COLO668 (cell line): ENCODE measurements around the gene EQTN.
"Not testable (repeated sequence)": the region's sequence is repeated elsewhere in the genome, so short reads cannot be mapped to it uniquely, and the experiment has no call there.

ENCODE experiments used
- DNase-seq: peaks from one replicate; lab custom pipeline; 2025; ENCODE audit not compliant: unreplicated experiment; lab: John Stamatoyannopoulos, UW

Gene EQTN

DNA sequence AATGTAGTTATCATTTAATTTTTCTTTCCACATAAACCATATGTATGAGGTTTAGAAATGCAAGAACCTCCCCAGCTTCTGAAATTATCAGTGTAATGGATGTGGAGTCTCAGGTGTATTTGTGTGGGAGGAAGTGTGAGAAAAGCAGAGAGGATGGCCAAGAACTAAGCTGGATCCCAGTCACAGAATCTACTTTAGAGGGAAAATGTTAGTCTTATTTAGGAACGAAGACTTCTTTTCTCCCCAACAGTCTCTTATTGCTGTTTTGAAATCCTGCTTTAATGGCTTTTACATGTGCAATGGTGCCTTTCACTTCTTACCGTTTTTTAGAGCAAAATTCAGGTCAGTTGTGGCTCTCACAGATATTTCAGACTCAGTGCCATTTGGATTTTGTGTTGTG is 3.0 kb downstream of the EQTN start:
- no peak for DNase-seq

DNA sequence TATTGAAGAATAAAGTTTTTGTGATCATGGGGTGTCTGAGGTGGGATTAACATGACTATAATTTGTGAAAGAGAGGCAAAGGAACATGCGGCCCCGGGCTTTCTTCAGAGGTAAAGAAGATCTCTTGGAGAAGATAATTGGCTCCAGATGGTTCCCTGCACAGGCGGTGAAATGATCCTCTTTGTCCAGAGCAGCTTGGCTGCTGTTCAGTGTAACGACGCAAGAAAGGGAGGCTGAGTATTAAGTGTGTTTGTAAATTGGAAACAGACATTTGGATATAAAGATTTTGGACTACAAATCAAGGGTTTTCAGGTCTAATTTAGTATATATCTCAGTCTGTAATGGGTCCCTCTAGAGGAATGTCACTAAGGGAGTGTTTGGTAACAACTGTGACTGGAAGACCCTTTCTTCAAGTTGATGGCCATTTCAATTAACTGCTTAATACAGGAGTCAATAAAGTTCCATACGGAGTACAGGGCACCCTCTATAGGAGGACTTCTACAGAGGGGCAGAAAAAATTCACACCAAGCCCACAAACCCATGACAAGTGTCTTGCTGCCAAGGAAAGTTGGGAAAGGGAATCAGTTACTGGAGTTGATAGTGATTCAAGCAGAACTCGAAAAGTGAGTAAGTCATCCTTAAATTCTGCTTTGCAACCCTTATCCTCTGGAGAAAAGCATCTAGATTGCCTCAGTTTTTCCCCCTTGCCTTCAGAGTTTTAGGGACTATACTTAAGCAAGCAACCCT is 4.1 kb downstream of the EQTN start:
- no peak for DNase-seq

DNA sequence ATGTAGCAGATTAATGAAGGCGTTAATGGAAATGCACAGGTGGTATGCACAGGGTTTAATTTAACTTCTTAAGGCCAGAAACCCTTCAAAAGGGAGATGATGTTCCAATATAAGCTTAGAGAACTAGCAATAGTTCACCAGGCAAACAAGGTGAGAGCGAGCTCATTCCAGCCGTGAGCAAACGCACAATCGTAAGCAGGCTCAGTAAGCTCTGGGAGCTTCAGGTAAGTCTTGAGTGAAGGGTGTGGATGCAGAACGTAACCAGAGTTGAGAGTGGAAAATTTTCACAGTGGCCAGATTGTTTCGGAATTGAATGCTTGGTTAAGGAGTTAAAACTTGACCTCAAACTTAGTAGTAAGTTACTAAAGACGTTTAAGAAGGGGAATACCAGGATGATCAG is 5.7 kb downstream of the EQTN start:
- no peak for DNase-seq

DNA sequence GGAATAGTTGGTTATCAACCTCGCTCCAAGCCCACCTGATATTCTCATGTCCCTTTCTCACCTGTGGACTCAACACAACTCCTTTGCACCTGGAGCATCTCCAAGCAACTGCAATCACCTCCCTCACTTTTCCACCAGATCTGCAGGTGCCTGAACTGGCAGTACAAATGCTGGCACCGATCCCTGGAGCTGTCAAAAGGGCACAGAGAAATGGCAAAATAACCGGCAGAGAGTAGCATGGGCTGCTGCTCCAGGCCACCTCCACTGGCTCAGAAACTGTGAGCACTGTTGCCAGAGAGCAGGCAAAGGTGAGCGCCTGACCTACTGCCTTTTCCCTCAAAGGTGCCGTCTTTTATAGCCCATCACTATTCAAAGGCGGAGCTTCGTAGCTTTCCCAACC is 14.7 kb downstream of the EQTN start:
- no peak for DNase-seq

DNA sequence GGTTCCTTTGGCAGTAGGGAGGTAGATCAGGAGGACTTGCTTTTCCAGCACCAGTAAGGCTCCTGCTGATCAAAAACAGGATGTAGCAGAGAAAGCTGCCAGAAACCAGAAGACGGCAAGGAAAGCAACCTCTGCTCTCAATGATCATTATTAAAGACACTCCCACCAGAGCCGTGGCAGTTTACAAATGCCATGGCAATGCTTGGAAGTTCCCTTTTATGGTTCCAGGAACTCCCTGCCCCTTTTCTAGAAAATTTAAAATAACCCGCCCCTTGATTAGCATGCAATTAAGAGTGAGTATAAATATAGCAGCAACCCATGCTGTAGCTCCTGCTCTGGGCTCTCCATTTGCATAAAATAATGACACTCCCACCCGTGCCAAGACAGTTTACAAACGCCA is 16.1 kb downstream of the EQTN start:
- no peak for DNase-seq

DNA sequence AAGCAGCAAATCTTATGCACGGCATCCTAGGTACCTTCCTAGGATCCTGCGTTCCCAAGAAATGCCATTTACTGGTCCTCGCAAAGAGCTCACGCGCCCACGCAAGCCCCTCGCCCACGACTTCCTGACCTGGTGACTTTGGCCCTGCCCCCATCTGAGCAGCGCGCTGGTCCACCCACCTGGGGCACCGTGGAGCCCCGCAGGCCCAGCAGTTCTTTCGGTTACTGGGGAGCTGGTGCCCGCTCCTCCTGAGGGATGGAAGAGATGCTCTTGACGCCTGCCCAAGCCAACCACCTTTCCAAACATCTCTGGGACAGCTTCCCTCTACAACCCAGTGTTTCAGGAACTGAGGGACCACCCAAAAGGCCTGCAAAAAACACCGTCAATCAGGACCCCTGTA is 16.7 kb downstream of the EQTN start:
- DNase-seq = no peak

DNA sequence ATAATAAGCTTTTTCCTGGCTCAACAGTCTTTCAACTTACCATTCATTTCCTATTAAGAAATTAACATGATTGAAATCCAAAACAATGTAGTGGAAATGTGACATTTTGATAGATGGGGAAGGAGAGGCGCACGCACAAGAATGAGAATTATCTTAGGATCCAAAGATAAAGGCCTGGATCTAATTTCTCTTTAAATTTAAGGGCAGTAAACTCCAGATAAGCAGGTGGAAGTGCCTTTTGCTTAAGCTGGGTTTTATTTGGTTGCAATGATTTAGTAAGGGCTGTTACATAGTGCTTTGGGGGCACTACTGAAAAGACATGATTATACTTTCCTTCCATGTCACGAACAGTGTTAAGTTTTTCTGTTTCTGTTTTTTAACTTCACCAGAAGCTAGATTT is 17.3 kb downstream of the EQTN start:
- no peak for DNase-seq

DNA sequence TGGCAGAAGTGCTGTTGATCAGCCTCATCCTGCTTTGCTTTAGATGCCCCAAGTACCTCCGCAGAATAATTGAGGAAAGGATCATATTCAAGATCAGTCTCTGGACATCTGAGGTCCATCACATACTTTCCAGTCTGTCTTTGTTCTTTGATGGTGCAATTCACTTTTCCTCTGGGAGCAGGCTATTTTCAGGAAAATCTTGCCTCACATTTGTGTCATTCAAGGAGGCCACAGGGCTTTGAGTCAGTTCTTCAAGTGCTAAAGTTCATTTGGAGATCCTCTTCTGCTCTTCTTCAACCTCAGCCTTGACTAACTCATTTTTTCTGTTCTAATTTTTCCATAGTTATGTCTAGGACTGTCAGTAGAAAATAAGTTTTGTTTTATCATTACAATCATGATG is 18.6 kb downstream of the EQTN start:
- no peak for DNase-seq

DNA sequence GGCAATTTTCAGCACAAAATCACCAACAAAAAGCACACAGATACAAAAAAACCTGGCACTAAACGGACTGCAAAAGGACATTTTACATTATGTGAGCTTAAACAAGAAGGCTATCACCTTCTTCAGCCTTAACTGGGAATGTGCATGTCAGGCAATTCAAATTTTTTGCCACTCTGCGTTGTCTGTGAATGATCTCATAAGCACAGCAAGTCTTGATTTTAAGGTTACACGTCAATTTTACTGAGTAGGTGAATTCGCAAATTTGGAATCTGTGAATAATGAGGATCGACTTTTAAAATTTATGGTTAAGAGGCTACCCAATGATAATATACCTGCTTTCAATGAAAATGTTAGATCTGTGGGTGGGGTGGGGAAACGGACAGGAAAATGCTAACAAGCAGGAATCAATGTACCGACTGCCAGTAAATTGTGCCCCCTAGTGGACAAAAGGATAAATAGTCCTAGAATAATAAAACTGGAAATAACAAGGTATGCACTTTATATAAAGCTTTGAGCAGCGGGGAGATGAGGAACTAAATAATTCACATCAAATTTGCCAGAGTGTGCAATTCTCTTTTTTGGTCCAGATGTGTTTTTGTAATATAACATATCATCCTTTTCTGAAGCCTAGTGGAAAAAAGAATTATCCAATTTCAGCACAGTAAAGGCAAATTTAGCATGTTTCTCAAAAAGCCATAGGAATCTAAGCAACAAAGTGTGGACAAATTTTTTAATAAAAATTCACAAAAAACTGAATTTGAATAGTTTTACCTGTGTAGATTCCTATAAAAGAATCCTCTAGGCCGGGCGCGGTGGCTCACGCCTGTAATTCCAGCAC is 20.5 kb downstream of the EQTN start:
- DNase-seq = no peak

DNA sequence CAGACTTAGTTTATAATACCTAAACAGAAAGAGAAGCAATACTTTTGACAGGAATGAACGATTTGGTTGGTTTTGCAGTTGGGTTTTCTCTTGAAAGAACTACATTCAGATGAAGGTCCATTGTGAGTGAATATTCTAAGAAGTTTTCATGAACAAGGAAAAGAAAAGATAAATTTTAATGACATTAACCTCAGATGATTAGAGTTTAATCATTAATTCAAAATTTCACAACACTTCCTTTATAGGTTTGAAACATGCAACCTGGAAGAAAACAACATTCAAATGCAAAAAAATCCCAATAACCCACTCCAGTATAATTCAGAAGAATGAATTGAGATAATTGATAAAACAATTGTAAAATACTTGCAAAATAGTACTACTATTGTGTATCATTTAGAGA is 23.8 kb downstream of the EQTN start:
- no peak for DNase-seq

DNA sequence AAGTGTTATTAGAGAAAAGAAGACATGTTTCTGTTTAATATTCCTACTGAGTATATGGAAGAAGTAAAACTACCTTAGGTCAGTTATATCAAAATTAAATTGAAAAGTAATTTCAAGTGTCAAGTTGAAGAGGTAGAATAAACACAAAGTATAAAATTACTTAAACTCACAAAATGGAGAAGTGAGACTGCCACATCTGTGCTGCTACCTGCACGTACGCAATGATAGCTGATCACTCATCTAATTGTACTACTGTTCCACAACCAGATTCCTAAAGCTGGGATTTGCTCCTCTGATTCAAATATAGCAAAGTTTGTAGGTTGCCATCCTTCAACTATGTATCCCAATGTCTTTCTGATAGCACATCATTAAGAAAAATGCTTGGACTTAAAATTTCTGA is 24.8 kb downstream of the EQTN start:
- DNase-seq = no peak

DNA sequence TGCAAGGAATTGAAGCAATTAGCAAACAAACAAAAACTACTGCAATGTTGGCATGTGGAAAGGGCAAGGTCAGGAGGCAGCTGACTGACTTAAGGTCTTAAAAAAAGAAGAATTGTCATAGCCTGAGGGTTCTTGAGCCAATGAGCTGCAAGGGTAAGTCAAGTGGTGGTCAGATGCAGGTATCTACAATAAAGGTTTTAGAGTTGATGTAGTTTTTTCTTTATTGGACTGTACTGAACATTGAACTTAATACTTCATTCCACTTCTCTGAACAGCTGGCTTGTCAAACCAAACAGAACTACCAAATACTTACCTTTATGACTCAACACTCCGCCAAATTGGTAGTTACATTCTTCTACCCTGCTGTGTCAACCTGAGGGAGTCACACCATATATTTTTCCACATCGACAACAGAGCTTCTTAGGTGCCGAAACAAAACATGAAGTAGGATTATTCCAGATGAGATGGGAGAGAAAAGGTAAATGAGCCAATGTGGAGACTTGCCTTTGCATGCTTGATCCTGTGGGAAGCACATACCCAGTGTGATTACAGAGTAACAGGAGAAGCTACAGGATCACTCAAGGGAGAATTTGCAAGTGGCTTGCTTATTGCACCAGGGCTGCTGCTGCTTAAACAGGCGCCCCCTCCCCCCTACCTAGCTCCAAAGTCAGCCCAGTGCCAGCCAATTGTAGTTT is 35.3 kb downstream of the EQTN start:
- no peak for DNase-seq

DNA sequence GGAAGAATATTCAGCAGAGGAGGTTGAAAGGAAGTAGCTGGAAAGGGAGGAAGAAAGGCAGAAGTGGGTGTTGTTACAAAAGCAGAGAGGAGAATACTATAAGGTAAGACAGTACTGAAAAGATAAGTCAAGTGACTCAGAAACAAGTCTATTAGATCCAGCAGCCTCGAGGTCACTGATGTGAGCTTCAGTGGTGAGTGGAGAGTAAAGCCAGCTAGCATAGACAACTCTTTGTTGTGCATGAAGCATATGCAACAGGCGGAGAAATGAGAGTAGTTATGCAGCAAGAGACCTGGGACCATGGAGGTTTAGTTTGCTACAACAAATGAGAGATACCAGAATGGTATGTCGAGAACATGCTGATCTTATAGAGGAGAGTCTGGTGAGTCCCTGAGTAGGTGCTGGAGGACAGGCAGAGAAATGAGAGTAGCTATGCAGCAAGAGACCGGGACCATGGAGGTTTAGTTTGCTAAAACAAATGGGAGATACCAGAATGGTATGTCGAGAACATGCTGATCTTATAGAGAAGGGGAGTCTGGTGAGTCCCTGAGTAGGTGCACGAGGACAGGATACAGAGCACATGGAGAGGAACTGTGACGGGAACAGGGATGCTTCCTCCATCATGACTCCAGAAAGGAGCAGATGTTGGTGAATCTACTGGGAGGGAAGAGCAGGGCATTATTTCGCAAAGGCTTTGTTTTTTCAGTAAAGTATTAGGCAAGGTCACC is 36.0 kb downstream of the EQTN start:
- no peak for DNase-seq

DNA sequence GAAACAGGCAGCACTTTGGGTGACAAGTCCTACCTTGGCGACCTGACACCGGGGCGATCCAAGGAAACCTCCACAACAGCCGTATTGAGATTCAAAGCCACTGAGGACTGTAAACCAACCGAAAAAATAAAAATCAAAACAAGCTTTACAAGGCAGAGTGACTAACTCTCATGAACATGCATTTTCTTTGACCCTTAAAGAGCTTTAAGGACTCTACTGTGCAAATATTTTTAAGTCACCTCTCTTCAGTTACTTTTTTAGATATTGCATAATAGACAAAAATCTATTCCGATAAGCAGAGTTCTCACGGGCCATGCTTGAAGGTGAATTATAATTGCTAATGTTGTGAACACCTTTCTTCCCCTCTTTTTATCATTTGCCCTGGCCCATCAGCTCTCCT is 38.3 kb downstream of the EQTN start:
- DNase-seq = no peak

DNA sequence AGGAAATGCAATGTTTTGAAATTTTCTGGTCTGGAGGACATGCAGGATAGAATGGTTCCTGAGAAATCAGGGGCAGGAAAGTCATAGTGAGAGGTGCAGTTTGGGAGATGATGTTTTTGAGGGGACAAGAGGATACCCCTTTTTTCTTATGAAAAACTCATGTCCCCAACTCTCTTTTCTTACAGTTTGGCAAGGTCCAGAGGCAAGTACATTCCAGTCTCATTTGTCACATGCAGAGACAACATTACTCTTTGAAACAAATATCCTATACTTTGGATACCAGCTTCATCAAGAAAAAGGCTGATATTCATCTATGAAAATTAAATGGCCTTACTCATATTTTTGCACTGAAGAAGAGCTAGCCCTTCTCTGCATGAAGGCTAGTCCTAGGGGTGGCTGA is 48.2 kb downstream of the EQTN start:
- no peak for DNase-seq

DNA sequence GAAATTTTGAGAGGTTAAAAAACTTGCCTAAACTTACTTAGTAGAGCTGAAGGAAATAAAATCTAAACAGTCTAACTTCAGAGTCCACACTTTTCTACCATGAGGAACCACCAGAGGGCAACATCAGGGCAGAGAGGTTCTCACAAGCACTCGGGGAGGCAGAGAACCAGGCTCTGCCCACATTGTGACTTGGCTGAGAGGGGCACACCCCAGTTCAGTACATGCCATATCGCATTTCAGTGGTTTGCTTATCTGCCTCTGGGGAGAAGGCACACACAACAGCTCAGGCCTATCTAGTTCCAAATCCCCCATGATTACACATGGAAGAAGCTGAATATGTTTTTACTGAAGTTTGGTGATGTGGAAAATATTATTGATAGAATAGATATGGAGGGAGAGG is 49.2 kb downstream of the EQTN start:
- peak; percentile 41 for DNase-seq

DNA sequence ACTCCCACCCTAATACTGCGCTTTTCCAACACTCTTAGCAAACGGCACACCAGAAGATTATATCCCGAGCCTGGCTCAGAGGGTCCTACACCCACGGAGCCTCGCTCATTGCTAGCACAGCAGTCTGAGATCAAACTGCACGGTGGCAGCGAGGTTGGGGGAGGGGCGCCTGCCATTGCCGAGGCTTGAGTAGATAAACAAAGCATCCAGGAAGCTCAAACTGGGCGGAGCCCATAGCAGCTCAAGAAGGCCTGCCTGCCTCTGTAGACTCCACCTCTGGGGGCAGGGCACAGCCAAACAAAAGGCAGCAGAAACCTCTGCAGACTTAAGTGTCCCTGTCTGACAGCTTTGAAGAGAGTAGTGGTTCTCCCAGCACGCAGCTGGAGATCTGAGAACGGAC is 57.3 kb downstream of the EQTN start:
- not testable (repeated sequence) for DNase-seq
